HG03565 (cell line): Measurements from ENCODE around the gene IGFBP4.

Source experiments
- ATAC-seq: cut with Tn5 transposase; IDR thresholded peaks from one replicate; pipeline ENCODE4 v1.9.1; 2021; ENCODE audit warnings: mild to moderate bottlenecking, moderate library complexity; ENCODE audit not compliant: unreplicated experiment

Gene IGFBP4

DNA sequence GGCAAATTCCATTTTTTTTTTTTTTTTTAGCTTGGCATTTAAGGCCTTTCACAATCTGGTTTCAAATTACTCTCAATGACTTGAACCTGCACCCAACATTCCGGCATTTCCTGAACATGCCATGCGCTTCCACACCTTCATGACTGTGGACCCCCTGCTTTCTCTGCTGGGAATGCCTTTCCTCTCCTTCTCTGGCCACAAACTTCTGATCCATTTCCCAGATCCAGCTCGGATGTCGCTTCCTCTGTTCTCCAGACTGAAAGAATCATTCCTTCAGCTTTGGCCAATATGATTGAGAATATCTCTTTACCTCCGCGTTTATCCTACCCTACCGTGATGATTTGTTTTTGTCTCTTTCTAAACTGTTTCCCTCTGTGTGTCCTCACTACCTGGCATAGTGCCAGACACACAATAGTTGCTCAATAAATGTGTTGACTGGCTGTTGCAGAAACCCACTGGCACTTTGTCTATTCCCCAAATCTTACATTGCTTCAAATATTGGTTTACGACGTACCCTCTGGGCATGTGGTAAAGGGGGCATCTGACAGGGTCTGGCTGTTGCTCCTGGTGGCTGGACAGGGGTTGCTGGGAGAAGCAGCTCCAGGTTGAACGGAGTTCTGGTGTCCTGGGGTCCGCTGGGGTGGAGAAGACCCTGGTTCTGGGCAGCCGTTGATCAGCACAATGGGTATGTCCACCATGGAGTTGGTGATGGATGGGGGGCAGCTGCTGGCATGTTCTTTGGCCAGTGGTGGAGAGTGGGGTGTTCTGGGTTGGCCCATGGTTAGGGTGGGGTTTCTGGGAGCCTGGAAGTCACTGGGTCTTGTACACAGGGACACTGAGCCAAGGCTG, 43.5 kb downstream of the IGFBP4 start:
- ATAC-seq, result no peak

- no peak for ATAC-seq
These were observed 44.2 kb downstream of the IGFBP4 start for GRCh38 chr17:40487371-40488020.

- ATAC-seq, result no peak
These were observed 47.1 kb downstream of the IGFBP4 start for GRCh38 chr17:40490289-40490853.

- ATAC-seq, result no peak
These were observed 47.7 kb downstream of the IGFBP4 start for GRCh38 chr17:40490982-40491381.

GRCh38 chr17:40491486-40491885, 48.2 kb downstream of the IGFBP4 start:
- ATAC-seq, result no peak

GRCh38 chr17:40493697-40494096, 50.4 kb downstream of the IGFBP4 start:
- ATAC-seq, result no peak

GRCh38 chr17:40495140-40495539, 51.9 kb downstream of the IGFBP4 start:
- ATAC-seq, result no peak

GRCh38 chr17:40496170-40496569, 52.9 kb downstream of the IGFBP4 start:
- ATAC-seq, result no peak

- ATAC-seq, result no peak
These were observed 53.6 kb downstream of the IGFBP4 start for GRCh38 chr17:40496634-40497420.

- ATAC-seq, result no peak
These were observed 54.4 kb downstream of the IGFBP4 start for GRCh38 chr17:40497695-40498094.

GRCh38 chr17:40498281-40499084, 55.2 kb downstream of the IGFBP4 start:
- ATAC-seq, result no peak

- ATAC-seq, result no peak
These were observed 56.4 kb downstream of the IGFBP4 start for GRCh38 chr17:40499551-40500189.

GRCh38 chr17:40500190-40500589, 56.9 kb downstream of the IGFBP4 start:
- no peak for ATAC-seq

DNA sequence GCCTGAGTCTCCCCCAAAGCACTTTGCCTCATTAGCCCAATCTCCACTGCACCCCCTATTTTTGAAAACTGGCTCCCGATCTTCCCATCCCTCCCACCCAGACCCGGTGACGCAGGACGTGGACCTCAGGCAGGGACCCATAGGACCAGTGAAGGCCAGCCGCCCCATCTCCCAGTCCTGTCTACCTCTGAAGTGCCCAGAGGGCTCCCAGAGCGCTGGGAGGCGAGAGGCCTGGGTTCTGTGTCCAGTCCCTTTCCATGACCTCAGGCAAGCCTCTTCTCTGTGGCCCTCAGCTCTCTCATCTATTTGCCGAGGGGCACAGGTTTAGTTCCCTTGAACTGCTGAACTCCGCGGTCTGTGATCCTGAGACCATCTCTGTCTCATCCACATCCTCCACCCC, 57.5 kb downstream of the IGFBP4 start:
- no peak for ATAC-seq

GRCh38 chr17:40501499-40501911, 58.3 kb downstream of the IGFBP4 start, which contains the start of gene TNS4:
TSS of gene TNS4 (minus strand) at chr17:40501623. CDS start at chr17:40496425, 5,198 bp downstream.
- ATAC-seq, result no peak

DNA sequence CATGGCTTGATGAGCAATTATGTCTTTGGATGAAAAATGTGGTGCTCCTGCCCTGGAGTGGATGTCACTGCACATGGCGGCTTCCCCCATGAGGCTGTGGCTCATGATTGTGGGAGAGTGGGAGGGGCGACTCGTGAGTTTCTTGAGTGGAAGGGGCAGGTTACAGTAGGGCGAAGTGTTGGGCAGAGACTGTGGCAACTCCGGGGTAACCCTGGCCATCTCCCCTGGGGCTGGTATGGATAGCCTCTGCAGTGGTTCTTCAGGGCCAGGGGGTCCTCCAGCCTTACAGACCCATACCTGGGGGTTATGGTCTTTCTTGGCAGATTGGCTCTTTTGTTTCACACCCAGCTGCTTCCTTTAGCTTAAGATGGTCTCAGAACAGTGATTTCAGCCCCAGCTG, 59.5 kb downstream of the IGFBP4 start:
- no peak for ATAC-seq

DNA sequence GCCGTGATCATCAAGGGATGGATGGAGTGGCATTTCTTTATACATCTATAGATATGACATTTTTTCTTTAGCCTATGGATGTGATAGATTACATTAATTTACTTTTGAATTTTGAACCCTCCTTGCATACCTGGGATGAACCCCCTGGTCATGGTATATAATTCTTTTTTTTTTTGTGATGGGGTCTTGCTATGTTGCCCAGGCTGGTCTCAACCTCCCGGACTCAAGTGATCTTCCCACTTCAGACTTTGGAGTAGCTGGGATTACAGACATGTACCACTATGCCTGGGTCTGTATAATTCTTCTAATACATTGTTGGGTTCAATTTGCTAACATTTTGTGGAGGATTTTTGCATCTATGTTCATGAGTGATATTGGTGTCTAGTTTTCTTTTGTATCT, 59.9 kb downstream of the IGFBP4 start:
- no peak for ATAC-seq

DNA sequence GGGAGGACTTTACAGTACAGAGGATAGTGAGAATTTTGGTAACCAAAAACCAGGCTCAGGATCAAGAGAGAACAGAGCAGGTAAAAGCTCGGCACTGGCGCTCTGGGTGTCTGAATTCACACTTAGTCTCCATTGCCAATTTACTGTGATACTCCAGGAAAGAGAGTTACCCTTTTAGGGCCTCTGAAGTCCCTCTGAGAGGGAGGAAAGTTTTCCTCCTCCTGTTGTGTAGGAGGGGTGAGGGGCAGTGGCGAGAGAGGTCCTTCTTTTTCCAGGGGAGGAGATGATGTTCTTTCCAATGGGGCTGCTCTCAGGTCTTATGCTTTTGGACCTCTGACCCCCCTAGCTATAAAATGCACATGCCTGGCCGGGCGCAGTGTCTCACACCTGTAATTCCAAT, 63.5 kb downstream of the IGFBP4 start:
- no peak for ATAC-seq
